Measurements from ENCODE around the gene AFF3. TPM values are rescaled to one million over a fixed set of nuclear protein-coding genes. Genes with fewer than 3 reads are reported as not detected.

Gene AFF3
- total and polyA plus RNA-seq, 2 of the 4 experiments (the other 2 are of a cell fraction): 12.9 to 14.3 TPM

DNA sequence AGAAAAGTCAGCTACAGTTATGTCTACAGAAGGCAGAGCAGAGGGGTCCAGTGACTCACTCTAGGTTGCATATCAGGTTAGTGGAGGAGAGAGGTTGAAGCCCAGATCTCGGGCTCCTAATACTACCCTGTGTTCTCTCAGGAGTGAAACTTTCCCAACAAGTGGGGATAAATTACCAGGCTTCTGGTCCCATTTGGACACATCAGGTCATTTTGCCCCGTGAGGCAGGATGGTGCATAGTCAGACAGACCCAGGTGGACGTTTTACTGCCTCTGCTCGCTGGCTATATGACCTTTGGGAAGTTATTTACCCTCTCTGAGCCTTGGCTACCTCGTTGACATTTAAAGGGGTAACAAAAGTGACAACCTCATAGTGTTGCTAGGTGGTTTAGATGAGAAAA lies 524.6 kb downstream of the AFF3 start:
- Histone ChIP-seq H3K23ac (ENCODE audit: low read depth, low read length) (no peak overlapping the region), H2AK5ac (ENCODE audit: low read depth, low read length) (no peak overlapping the region), H2BK120ac (ENCODE audit: low read depth, low read length) (no peak overlapping the region), H3K4me3 (ENCODE audit: insufficient read depth, low read depth, low read length) (no peak overlapping the region), H3K9ac (ENCODE audit: low read depth, low read length) (no peak overlapping the region), H3K27me3 (ENCODE audit: control insufficient read depth, insufficient read depth, low read length) (no peaks in the 10 kb centered on the region), H4K20me1 (ENCODE audit: insufficient read depth, low read length) (no peaks in the 10 kb centered on the region), H3K79me1 (ENCODE audit: low read depth in 1 of 2, low read length in 2 of 2) (no peaks in the 10 kb centered on the region), H3K9me1 (ENCODE audit: insufficient read depth, low read length) (peaks cover 3% of the 10 kb centered on the region; the same call in 1 of the 2 replicates), H3K4ac (ENCODE audit: low read depth, low read length) (no peak overlapping the region), H2AFZ (replicated peaks; ENCODE audit: low read length, poor library complexity) (no peak overlapping the region), H2BK15ac (ENCODE audit: low read depth, low read length) (no peak overlapping the region), H4K8ac (ENCODE audit: low read depth in 2 of 2, low read length in 2 of 2) (no peak overlapping the region), H3K18ac (ENCODE audit: low read depth, low read length) (no peak overlapping the region), H3K27ac (ENCODE audit: insufficient read depth, low read length) (no peak overlapping the region), H3K56ac (ENCODE audit: extremely low read depth, insufficient read depth, low read length) (no peak overlapping the region), H3K4me1 (ENCODE audit: control insufficient read depth, insufficient read depth, low read length) (peaks cover 6% of the 10 kb centered on the region), H3K4me2 (ENCODE audit: low read depth, low read length) (no peak overlapping the region), H2BK5ac (ENCODE audit: low read depth, low read length, poor library complexity, severe bottlenecking) (no peak overlapping the region), H3K14ac (replicated peaks; ENCODE audit: low read depth, low read length) (no peak overlapping the region), H2BK20ac (ENCODE audit: low read depth, low read length) (no peak overlapping the region), H2AK9ac (replicated peaks; ENCODE audit: low read depth, low read length, poor library complexity) (no peak overlapping the region), H3K9me3 (ENCODE audit: control insufficient read depth, insufficient read depth, low read length) (no peaks in the 10 kb centered on the region), H4K91ac (ENCODE audit: insufficient read depth, low read depth, low read length) (no peak overlapping the region), H4K5ac (ENCODE audit: low read depth, low read length) (no peak overlapping the region), H3K36me3 (ENCODE audit: control insufficient read depth, insufficient read depth, low read length) (peaks cover 4% of the 10 kb centered on the region; the same call in 1 of the 2 replicates)
- dilution Hi-C loops (cut with HindIII; ENCODE audit: low sequenced_read_pairs, unreplicated experiment): no loop called here
- intact Hi-C loops (cut with micrococcal nuclease): no loop called here
- in situ Hi-C loops (cut with MboI; ENCODE audit: low sequenced_read_pairs): no loop called here
- no peak for ATAC-seq (ENCODE audit: low read depth)
- CTCF ChIA-PET: no interaction called here
- WGBS, 2 experiments (ENCODE audit: extremely low coverage in 2 of 2, insufficient read length in 1 of 2): no CpG with 5 or more reads among the region's 5 CpGs
- no peak for DNase-seq
- TF ChIP-seq CTCF (conservative IDR thresholded peaks at IDR 0.05; ENCODE audit: low read depth, low read length) (no peak), RCOR1 (IDR thresholded peaks at IDR 0.05; ENCODE audit: insufficient replicate concordance, low read length) (no peak), ELK1 (IDR thresholded peaks at IDR 0.05; ENCODE audit: borderline replicate concordance, low read depth, low read length) (no peak), MAFK (IDR thresholded peaks at IDR 0.05; ENCODE audit: low read depth, low read length) (no peak), BHLHE40 (IDR thresholded peaks at IDR 0.05; ENCODE audit: low read depth, low read length) (no peak), MAZ (IDR thresholded peaks at IDR 0.05; ENCODE audit: borderline replicate concordance, low read depth, low read length) (no peak), RFX5 (IDR thresholded peaks at IDR 0.05; ENCODE audit: low read depth, low read length) (no peak), SMC3 (IDR thresholded peaks at IDR 0.05; ENCODE audit: low read depth, low read length) (no peak), NFE2L2 (IDR thresholded peaks at IDR 0.05; ENCODE audit: low read depth, low read length) (no peak), CEBPB (IDR thresholded peaks at IDR 0.05; ENCODE audit: low read depth, low read length) (no peak), POLR2A (IDR thresholded peaks at IDR 0.05; ENCODE audit: low read depth, low read length) (no peak), CHD1 (IDR thresholded peaks at IDR 0.05; ENCODE audit: low read depth, low read length) (no peak)
- TF ChIP-seq, protein P1, sequence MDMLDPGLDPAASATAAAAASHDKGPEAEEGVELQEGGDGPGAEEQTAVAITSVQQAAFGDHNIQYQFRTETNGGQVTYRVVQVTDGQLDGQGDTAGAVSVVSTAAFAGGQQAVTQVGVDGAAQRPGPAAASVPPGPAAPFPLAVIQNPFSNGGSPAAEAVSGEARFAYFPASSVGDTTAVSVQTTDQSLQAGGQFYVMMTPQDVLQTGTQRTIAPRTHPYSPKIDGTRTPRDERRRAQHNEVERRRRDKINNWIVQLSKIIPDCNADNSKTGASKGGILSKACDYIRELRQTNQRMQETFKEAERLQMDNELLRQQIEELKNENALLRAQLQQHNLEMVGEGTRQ (IDR thresholded peaks at IDR 0.05; ENCODE audit: low read depth, low read length): no peak
- BruUV-seq (replicated peaks): no TSS peak
- POLR2A ChIA-PET (ENCODE audit: unreplicated experiment): no interaction called here

Data from IMR-90 (cell line).